ENCODE results near the gene RNF4.
A peak's percentile ranks its signal among the peaks of the same experiment; 100 is the strongest.
"Not testable (repeated sequence)": the region's sequence is repeated elsewhere in the genome, so short reads cannot be mapped to it uniquely, and the experiment has no call there.

Gene RNF4

DNA sequence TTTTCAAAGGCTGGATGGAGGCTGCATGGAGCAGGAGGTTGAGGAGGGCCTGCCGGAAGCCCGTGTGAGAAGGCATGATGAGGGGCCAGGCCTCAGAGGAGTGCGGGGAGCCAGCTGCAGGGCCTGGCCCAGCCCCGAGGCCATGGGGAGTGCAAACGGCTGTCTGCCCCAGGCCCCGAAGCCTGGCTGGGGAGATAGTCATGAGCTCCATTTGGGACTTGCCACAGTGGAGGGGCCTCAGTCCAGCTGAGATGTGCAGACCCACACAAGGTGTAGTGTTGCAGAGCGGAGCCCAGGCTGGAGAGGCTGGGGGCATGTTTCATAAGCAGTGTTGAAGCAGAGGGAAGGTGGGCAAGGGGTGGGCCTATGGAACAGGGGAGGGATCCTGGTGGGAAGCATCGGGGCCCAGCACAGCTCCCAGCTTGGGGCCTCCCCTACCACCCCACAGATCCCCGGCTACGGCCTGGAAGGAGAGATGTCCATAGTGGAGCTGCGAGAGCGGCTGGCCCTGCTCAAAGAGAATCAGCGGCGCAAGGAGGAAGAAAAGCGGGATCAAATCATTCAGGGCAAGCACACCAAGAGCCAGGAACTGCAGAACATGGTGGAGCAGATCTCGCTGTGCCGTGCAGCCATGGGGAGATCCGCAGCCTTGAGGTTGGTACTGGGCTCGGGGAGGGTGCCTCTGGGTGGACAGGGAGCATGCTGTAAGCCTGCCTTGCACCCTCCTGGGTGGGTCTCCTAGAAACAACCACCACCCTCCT is 9.1 kb upstream of the RNF4 start:
- DNase-seq = no peak

DNA sequence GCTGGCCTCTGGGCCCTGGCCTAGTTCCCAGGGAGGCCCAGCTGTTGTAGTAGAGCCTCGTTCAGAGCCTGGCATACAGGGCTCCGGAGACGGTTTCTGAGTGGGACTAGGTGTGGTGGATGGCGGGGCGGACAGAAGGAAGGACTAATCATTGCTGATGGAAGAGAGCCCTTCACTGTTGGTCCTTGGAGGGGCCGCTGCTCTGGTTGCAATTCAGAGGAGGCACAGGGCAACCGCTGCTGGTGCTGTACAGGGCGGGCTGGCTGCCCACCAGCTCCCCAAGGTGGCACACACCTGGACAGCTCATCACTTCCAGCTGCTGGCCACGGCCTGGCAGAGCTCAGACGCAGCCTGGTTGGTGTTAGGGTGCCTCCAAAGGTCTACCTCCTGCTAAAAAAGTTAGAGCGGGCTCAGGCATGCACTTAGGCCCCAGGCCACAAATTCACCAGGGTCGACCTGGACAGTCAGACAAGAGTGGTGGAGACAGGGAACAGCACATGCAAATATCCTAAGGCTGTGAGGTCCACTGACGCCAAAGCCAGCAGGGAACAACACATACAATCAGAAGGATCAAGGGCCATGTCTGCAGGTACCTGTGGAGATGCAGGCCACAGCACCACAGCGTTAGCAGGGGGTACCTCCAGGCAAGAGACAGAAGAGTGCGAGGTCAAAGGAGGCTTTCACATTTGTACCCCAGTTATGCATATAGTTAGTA is 7.5 kb upstream of the RNF4 start:
- no peak for DNase-seq

DNA sequence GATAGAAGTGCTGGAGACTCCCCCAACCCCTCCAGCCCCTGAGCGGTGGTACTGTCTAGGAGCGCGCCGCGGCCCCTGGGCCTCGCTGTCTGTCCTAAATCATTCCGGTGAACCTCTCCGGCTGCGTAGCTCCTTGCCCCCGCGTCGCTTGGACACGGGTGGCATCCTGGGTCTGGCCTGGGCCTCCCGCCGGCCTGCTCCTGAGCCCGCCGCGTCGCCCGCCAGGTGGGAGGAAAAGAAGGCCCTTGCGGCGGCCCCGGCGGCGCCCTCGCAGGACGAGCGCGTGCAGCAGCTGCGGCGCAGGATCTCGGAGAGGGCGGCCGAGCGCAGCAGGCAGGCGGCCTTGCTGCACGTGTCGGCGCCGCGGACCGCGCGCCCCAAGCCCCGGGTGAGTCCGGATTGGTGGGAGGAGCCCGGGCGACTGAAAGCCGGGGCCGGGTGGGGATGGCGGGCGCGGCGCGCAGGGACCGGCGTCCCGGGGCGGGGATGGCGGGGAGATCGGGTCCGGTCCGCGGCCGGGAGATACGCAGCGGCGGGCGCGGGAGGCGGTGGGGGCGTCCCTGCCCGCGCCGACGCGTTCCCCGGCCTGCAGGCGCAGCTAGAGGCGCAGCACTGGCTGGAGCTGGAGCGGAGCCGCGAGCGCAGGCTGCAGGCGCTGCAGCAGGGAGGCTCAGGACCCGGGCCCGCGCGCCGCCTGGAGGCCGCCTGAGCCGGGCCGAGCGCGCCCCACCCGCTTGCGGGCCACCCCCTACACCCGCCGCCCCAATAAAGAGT is 6.5 kb upstream of the RNF4 start:
- peak; percentile 68 for DNase-seq

DNA sequence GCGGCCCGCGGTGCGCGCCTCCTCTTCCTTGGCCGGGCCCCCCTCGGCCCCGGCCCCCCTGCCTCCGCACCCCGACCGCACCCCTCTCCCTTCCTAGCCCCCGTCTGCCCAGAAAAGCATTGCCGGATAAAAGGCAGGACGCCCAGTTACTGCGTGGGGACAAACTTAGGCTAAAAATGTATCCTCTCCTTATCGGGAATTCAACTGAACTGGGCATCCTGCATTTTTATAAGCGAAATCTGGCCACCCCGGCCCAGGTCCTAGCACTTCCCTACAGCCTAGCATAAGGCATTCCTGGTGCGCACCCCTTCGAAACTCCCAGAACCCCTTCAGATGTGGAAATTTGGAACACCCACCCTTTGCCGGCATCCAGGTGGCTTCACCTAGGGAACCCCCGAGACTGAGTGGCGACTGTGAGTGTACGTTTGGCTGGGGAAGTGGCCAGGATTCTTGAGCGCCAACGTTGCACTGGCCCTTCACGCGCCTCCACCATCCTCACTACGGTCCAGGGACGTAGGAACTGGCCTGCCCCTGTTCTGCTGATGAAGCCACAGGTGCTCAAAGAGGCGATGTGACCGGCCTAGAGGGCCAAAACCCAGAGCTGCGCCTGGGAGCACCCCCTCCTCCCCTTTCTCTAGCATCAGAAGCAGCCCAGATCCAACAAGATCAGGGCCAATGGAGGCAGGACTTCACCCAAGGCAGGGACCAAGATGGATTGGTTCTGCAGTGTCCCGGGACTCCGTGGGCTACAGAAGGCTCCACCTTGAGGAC is 5.7 kb upstream of the RNF4 start:
- no peak for DNase-seq

DNA sequence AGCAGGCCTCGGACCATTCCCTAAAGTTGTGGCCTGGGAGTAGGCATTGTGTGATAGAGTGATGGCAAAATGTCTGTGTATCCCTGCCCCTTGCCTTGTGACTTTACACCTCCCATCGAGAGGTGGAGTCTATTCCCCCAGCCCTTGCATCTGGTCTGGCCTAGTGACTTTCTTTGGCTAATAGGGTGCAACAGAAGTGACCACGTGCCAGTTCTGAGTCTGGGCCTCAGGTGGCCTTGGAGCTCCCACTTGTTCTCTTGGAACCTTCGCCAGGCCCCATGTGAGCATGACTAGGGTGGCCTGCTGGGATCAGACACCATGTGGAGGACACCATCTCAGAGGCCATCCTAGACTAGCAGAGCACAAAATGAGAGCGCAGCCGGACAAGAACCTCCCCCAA is 3.9 kb upstream of the RNF4 start:
- DNase-seq = no peak

DNA sequence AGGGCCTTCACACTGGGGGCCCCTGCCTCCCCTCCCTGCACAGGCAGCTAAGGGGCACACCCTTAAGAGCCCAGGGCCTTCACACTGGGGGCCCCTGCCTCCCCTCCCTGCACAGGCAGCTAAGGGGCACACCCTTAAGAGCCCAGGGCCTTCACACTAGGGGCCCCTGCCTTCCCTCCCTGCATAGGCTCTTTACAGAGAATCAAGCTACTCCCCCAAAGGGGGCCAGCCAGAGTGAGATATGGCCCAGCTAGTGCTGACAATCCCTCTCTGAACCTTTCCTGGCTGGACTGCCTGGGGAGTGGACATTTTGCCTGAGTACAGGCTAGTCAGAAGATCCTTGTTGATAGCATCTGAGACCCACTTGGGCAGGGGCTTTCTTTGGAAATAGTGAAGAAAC is 3.4 kb upstream of the RNF4 start:
- DNase-seq = not testable (repeated sequence)

DNA sequence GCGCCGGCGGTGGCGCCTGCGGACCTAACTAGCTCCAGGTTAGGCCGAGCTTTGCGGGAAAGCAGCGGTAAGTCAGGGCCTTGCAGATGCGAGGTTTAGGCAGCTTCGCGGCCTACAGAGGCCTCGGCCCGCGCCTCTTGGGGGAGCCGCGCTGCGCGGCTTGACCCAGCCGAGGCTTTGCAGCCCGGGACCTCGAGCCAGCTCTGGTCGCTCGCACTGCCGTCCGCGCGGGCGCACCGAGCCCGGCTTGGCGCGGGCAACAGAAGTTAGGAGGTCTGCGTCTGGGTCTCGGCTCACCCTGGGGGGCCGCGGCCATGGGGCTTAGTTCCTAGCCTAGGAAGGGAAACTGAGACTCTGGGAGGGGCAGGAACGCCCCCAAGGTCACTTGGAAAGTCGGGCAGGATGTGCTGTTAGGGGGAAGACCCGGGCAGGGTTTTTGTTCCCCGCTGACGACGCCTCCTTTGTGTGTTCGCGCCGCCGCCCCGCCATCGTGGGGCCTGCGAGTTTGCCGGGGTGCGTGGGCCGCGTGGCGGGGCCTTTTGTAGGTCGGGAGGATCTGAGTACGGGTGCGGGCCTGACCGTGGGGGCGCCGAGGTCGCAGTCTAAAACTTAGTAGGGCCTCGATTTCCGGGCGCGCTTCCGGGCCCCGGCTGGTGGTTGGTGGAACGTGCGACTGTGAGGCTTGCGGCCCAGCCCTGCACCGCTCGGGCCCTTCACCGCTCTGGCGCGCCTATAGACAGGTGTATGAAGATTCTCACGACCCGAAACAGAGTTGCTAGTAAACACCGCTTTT is 482 bp downstream of the RNF4 start:
- peak; percentile 68 for DNase-seq

DNA sequence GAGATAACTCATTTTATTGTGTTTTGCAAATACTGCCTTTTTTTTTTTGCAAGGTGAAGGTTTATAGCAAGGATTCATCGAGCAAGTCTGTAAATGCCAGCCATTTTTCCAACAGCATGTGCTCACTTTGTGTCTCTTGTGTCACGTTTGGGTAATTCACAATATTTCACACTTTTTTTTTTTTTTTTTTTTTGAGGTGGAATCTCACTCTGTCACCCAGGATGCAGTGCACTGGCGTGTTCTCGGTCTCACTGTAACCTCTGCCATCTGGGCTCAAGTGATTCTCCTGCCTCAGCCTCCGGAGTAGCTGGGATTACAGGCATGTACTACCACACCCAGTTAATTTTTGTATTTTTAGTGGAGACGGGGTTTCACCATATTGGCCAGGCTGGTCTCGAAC is 1.9 kb downstream of the RNF4 start:
- no peak for DNase-seq

DNA sequence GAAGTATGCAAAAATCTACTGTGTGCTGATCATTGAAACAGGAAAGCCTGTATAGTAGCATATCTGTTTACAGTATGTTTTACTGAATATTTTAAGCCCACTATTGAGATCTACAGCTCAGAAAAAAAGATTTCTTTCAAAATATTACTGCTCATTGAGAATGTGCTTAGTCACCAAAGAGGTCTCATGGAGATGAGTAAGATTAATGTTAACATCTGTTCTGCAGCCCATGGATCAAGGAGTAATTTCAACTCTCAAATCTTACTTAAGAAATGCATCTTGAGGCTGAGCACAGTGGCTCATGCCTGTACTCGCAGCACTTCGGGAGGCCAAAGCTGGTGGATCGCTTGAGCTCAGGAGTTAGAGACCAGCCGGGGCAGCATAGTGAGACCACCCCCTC is 3.3 kb downstream of the RNF4 start:
- no peak for DNase-seq

DNA sequence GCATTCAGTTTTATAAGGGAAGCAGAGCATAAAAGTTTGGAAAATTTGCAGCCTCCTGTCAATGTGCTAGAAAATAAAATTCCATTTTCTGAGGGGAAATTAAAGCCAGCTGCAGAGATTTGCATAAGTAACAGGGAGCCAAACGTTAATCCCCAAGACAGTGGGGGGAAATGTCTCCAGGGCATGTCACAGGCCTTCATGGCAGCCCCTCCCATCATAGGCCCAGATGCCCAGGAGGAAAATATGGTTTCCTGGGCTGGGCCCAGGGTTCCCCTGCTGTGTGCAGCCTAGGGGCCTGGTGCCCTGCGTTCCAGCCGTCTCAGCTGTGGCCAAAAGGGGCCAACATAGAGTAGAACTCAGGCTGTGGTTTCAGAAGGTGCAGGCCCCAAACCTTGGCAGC is 9.3 kb downstream of the RNF4 start:
- DNase-seq = no peak

DNA sequence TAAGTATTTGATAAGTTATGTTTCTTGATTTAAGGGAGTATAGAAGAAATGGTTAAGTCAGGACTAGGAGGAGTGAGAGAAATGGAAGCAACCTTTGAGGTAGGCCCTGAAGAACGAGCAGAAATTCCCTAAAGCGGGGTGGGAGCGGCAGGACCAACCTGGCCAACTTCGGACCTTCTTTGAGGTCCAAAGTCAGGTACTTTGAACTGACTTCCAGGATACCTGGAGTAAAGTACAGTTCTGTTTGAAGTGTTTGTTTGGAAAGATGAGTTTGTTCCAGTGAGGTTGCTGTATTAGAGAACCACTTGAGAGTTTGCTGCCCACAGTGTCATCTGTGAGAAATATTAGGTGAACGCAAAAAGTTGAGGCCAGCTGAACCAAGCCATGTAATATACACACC is 11.7 kb downstream of the RNF4 start:
- DNase-seq = no peak

DNA sequence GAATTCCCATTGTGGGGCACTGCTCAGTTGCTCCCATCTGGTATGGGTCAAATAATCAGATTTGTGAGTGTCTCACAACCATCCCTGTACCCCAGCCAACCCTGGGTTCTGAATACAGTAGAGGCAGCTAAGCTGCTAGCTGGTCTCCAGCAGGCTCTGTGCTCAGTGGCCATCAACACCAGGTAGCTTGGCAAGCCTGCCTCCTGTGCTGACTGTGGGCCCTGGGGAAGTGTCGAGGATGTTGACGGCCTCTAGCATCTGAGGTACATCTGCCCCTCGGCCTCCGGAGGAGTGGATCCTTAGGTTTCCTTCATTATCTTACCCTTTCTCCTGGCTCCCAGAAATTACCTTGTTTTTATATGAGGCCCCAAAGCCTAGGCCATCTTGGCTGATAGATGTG is 13.3 kb downstream of the RNF4 start:
- DNase-seq = no peak

DNA sequence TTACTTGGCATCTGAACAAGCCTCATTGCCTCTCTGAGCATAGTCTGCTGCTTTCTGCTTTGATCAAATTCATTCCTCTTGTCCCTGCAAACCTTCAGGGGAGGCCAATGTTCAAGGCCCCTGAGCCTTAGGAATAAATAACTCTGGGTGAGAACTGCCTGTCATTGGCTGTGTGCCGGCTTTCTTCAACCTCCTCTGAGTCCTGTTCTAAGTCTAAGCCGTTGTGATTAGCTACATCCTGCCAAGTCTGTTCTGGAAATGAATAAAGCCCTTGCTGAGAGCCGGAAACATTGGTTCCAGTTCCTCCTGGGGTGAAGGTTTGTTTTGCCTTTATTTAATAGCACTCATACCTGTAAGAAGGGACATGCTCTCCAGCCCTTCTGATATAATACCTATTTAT is 13.8 kb downstream of the RNF4 start:
- no peak for DNase-seq

DNA sequence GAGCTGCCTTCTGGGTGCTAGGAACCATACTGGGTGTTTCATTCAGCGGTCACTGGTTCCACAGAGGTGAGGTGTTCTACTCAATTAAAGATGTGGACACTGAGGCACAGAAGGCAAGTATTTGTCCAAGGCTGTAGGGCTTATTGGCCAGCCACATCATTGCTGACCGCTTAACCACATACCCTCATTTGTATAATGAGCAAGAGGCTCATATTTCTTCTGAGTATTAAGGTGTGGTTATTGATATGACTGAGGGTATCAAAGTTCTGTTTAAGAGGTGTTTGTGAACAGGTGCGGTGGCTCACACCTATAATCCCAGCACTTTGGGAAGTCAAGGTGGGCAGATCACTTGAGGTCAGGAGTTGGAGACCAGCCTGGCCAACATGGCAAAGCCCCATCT is 14.3 kb downstream of the RNF4 start:
- no peak for DNase-seq

DNA sequence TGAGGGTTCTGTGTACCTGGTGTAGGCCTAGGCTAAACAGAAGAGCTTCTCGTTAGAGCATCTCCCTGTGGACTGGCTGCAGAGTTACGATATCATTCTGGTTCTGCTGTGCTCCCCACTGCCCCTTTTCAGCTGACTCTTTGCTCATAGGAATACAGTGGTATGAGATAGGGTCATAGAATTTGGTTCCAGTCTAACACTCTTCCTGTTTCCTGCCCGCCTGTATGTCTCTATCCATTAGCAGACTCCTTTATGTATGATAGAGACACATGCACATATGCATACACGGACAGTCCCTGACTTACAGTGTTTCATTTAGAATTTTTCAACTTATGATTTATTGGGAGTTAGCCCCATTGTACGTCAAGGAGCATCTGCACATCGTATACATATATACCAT is 15.3 kb downstream of the RNF4 start:
- DNase-seq = no peak

DNA sequence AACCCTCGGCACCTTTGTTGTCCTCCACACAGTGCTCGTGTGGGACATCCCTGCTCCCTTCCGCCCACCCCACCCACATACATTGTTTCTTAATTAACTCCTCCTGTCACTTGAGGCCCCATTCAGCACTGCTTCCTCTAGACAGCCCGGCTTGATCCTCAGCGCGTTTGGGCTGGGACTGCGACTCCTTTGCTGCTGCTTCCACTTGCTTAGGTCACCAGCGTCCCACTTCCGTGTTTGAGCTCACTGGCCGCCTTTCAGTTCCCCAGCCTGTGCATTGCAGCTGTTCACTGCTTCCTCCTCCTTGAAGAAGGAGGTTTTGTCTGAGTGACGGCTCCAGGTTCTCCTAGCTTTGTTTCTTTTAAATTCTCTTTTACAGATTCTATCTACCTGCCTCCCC is 16.1 kb downstream of the RNF4 start:
- peak; percentile 38 for DNase-seq

DNA sequence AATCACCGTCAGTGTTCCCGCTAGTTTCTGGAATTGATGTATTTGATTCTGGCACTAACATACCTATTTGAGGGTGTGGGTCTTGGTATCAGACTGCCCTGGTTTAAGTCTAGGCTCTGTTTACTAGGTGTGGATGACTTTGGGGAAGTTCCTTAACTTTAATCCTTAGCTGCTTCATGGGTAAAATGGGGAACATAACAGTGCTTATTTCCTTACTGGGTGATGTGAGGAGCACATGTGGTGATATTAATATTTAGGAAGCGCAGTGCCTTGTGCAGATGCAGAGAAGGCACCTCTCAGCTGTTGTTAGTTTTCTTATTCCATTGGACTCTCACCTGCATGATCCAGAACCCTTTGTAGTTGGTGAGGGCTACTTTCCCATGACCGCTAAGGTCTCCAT is 17.1 kb downstream of the RNF4 start:
- DNase-seq = no peak

DNA sequence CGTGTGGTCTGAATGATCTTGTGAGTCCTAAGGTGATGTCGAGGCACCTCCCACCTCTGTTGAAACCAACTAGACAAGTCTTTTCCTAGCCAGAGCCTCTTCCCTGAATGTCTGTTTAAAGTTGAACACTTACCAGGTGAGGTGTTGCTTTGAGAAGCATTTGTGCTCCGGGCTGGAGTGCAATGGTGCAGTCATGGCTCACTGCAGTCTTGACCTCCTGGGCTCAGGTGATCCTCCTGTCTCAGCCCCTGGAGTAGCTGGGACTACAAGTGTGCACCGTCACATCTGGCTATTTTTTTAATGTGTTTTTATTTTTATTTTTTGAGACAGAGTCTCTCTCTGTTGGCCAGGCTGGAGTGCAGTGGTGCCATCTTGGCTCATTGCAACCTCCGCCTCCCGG is 18.1 kb downstream of the RNF4 start:
- no peak for DNase-seq

DNA sequence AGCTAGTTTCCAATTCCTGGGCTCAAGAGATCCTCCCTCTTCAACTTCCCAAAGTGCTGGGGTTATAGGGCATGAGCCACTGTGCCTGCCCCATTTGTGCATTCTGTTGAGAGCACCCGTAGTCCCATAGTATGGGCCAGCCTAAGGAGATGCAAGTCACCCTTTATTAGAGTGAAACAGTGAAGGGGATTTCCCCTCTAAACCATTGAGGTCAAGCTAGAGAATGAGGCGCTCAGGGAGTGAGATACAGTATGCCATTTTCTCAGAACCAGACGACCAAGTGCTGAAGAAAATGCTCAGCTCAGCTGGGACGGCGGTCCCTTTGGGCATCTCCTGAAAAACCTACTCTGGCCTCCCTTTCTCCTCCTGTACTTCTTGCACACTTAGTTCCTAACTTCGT is 18.7 kb downstream of the RNF4 start:
- no peak for DNase-seq

DNA sequence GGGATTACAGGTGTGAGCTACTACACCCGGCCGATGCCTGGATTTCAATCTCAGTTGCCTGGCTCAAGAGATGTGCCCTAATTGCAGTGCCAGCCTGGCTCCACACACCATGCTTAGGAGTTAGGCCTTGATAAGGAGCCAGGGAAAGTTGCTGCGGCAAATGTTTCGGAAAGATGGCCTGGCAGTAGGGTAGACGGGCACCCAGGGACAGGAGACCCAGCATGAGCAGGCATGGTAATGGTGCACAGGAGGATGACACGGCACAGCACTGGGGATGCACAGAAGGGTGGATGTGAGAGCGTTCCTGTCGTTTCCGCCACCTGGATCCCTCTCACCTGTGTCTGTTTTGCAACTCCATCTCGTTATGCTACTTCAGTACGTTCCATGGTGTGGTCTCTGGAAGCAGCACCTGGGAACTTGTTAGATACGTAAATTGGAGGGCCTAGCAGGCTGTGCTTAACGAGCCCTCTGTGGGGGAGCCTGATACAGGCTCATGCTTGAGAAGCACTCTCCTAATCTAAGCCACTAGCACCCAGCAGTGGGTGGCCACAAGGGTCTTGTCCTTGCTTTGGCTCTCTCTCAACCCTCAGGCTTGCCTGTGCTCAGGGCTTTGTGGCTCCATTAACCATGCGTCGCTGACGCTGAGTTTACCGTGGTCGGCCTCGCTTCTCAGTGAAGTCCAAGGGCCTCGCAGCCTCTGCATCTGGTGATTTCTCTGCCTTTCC is 20.3 kb downstream of the RNF4 start:
- DNase-seq = no peak

DNA sequence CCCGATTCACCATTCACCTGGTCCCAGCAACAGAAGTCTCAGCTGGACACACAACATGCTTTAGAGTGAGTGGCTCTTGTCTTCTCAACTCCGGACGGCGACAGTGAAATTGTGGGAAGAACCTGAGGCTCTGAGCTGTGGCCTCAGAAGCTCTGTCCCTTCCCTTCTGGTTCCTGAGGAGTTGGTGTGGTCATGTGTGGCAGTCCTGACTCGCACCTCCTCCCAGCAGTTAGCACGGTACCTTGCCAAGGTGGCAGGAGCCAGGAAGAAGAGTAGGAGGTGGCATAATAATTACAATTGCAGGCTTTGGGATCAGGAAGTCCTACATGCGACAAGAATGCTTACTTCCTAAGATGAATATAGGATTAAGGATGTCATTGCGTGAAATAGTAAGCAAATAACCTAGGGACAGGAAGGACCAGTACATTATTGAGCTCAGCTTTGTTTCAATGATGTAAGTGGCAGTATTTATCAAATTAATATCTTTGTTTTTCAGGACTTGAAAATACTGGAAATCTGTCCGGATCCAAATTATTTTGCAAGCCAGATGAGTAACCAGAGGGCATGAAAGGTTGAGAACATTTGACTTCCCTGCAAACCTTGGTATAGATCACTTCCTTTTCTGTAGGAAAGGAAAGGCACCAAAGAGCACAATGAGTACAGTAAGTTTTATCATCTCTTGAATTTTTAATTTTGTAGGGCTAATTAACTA is 21.1 kb downstream of the RNF4 start:
- DNase-seq = no peak

All from stimulated activated CD4-positive, alpha-beta T cell treated with anti-CD3 and anti-CD28 coated beads, Interleukin-12 subunit alpha, Interleukin-12 subunit beta, amount 100 ng/mL, for 4 hours (primary cell).